Measurements from ENCODE around the gene PCDHB4.
"Not testable (repeated sequence)": the region's sequence is repeated elsewhere in the genome, so short reads cannot be mapped to it uniquely, and the experiment has no call there.

PCDHB4 gene

GRCh38 chr5:141150224-141150992, 28.8 kb downstream of the PCDHB4 start:
- no peak for DNase-seq (ENCODE audit: low spot score)

GRCh38 chr5:141150993-141151325, 29.3 kb downstream of the PCDHB4 start:
- no peak for DNase-seq (ENCODE audit: low spot score)

GRCh38 chr5:141151632-141152031, 30.0 kb downstream of the PCDHB4 start:
- DNase-seq (ENCODE audit: low spot score): not testable (repeated sequence)

GRCh38 chr5:141152096-141152495, 30.5 kb downstream of the PCDHB4 start:
- not testable (repeated sequence) for DNase-seq (ENCODE audit: low spot score)

- DNase-seq (ENCODE audit: low spot score): no peak
Observed at GRCh38 chr5:141155540-141156374, 34.1 kb downstream of the PCDHB4 start.

- not testable (repeated sequence) for DNase-seq (ENCODE audit: low spot score)
Observed at GRCh38 chr5:141157356-141157755, 35.7 kb downstream of the PCDHB4 start.

GRCh38 chr5:141157901-141158300, 36.3 kb downstream of the PCDHB4 start:
- DNase-seq (ENCODE audit: low spot score): not testable (repeated sequence)

- DNase-seq (ENCODE audit: low spot score): no peak
Observed at GRCh38 chr5:141172381-141173204, 51.0 kb downstream of the PCDHB4 start, which contains the start of gene PCDHB7. Gene PCDHB7 (plus strand): TSS chr5:141172644. CDS start chr5:141172836, 192 bp downstream.

GRCh38 chr5:141174291-141175104, 52.9 kb downstream of the PCDHB4 start:
- DNase-seq (ENCODE audit: low spot score): not testable (repeated sequence)

Data from CD4-positive, alpha-beta T cell treated with Interleukin-6 at 100 ng/mL for 8 hours (primary cell).